GM12874 (cell line): Measurements from ENCODE around the gene MAP3K6.

Source experiments
- TF ChIP-seq, protein P1 (sequence below): IDR thresholded peaks from 2 replicates; pipeline ENCODE4 v1.5.1; 2011; ENCODE audit warnings: low read depth, mild to moderate bottlenecking, control low read depth, low read length, moderate library complexity; ENCODE audit not compliant: insufficient read depth

The MAP3K6 gene

GRCh38 chr1:27346991-27347624, 19.7 kb downstream of the MAP3K6 start:
- TF ChIP-seq, protein P1, sequence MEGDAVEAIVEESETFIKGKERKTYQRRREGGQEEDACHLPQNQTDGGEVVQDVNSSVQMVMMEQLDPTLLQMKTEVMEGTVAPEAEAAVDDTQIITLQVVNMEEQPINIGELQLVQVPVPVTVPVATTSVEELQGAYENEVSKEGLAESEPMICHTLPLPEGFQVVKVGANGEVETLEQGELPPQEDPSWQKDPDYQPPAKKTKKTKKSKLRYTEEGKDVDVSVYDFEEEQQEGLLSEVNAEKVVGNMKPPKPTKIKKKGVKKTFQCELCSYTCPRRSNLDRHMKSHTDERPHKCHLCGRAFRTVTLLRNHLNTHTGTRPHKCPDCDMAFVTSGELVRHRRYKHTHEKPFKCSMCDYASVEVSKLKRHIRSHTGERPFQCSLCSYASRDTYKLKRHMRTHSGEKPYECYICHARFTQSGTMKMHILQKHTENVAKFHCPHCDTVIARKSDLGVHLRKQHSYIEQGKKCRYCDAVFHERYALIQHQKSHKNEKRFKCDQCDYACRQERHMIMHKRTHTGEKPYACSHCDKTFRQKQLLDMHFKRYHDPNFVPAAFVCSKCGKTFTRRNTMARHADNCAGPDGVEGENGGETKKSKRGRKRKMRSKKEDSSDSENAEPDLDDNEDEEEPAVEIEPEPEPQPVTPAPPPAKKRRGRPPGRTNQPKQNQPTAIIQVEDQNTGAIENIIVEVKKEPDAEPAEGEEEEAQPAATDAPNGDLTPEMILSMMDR, result no peak

- TF ChIP-seq, protein P1, result no peak
These were observed 20.4 kb downstream of the MAP3K6 start for GRCh38 chr1:27346357-27346756.

DNA sequence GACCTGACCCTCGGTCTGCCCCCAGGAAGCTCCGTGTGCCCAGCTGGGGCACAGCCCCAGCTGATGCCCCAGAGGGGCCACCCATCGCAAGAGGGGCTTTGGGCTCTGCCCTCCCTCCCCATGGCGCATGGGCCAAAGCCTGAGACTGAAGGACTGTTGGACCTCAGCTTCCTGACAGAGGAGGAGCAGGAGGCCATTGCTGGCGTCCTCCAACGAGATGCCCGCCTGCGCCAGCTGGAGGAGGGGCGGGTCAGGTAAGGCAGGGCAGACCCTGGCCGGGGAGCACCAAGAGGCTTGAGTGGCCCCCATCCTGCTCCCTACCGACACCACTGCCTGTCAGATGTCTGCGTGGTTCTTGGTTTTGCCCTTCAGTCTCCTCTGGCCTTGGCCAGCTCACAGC, 21.5 kb downstream of the MAP3K6 start:
- TF ChIP-seq, protein P1, result no peak

GRCh38 chr1:27343639-27344025, 23.1 kb downstream of the MAP3K6 start:
- TF ChIP-seq, protein P1, result no peak

GRCh38 chr1:27342778-27343638, 23.8 kb downstream of the MAP3K6 start:
- TF ChIP-seq, protein P1, result no peak

DNA sequence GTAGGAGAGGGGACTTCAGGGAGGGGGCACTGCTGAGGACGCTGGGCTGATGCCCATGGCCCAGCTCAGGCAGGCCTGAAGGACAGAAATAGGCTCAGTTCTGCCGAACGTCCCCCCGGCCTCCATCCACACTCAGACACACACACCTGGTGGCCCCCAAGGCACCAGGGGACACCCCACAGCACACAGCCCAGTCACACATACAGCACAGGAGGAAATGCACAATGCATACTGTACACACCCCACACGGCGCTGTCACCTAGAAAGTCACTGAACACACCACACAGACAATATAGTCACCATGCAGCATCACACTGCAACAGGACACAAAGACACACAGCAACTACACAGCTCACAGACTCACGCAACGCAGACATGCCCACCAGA, 24.4 kb downstream of the MAP3K6 start:
- TF ChIP-seq, protein P1, result 0 out of 2 replicates have a peak, but pooled peaks have one; percentile 3

DNA sequence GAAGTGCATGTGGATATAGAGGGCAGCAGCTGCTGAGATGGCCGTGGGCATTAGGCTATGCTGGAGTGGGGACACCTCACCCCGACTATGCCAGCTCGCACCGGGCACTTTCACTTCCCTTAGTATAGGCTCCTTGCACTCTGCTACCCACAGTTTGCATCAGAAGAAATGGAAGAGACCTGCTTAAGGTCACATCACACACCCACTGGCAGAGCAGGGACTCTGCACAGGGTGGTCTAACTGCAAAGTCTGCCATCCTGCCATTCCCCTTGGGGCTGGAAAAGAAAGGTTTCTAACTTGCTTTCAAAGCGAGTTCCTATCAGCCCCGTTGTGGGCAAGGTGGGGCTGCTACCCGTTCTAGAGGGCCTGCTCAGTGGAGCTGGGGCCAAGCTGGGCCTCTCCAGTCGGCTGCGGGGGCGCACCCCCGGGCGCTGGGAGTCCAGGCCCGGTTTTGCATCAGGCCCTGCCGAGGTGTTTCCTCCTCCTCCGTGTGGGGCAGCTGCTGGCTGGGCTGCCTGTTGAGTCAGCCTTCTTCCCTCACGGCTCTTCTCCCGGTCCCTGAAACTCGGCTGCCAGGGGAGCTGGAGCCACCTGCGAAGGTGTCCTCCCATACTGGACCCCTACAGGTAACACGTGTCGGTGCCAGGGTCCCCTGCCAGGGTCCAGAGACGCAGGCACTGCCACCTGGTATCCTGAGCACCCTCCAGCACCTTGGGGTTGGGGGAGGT, 25.1 kb downstream of the MAP3K6 start, which contains the start of gene SYTL1:
Gene SYTL1 (plus strand): TSS at position 498 of the 728 bp plus-strand sequence. CDS start 3,313 bp downstream, outside the sequence.
- TF ChIP-seq, protein P1, result no peak
